HEK293 (cell line): ENCODE data around the gene MRPL28.

Experiments
- CTCF ChIA-PET: fragments of 350-600 bp; formaldehyde crosslinking; extraction: SDS; loops from one replicate; lab custom pipeline; 2021; ENCODE audit warnings: antibody characterized with exemption; lab: Yijun Ruan, JAX
- POLR2A ChIA-PET: fragments of 300-600 bp; formaldehyde crosslinking; extraction: SDS; loops from one replicate; lab custom pipeline; 2020; ENCODE audit warnings: antibody characterized with exemption, inconsistent platforms; lab: Yijun Ruan, JAX
- H3K27ac ChIP-seq: fragments of 200-500 bp; sonication (Bioruptor generic); 2 replicates; pipeline ENCODE4 v1.5.1; 2014; ENCODE audit warnings: low read depth, low read length, control low read depth, inconsistent platforms; ENCODE audit errors: extremely low read depth
- H3K36me3 ChIP-seq, 2 experiments: fragments of 200-500 bp in 1 of 2; sonication (Bioruptor generic) in 1 of 2; 1 replicate in 1 of 2; 2 replicates in 1 of 2; pipeline ENCODE4 v1.5.1; 2014 to 2017; ENCODE audit warnings: inconsistent platforms in 2 of 2, low read length in 2 of 2; ENCODE audit not compliant: control insufficient read depth in 2 of 2, insufficient read depth in 1 of 2
- H3K4me1 ChIP-seq: fragments of 200-500 bp; sonication (Bioruptor generic); 2 replicates; pipeline ENCODE4 v1.5.1; 2014; ENCODE audit warnings: mild to moderate bottlenecking, low read length, inconsistent platforms; ENCODE audit not compliant: control insufficient read depth, insufficient read depth
- H3K4me3 ChIP-seq: 2 replicates; pipeline ENCODE4 v1.5.1; 2011; ENCODE audit warnings: low read depth, mild to moderate bottlenecking, control low read depth, low read length, moderate library complexity
- H3K9me3 ChIP-seq: fragments of 200-500 bp; sonication (Bioruptor generic); 2 replicates; pipeline ENCODE4 v1.5.1; 2014; ENCODE audit warnings: low read depth, low read length, inconsistent platforms; ENCODE audit not compliant: control insufficient read depth, insufficient read depth
- GLI4 ChIP-seq: fragments of 450-650 bp; formaldehyde crosslinking; IDR thresholded peaks from 2 replicates; pipeline ENCODE4 v1.5.1; 2016; ENCODE audit warnings: missing biosample characterization, missing genetic modification characterization
- GLIS1 ChIP-seq: fragments of 450-650 bp; formaldehyde crosslinking; IDR thresholded peaks from 2 replicates; pipeline ENCODE4 v1.5.1; 2016; ENCODE audit warnings: missing biosample characterization, missing genetic modification characterization
- KLF1 ChIP-seq: fragments of 450-650 bp; formaldehyde crosslinking; IDR thresholded peaks from 2 replicates; pipeline ENCODE4 v1.5.1; 2016; ENCODE audit warnings: missing biosample characterization, missing genetic modification characterization
- PATZ1 ChIP-seq: fragments of 450-650 bp; formaldehyde crosslinking; IDR thresholded peaks from 2 replicates; pipeline ENCODE4 v1.5.1; 2016; ENCODE audit warnings: missing biosample characterization, missing genetic modification characterization
- PRDM1 ChIP-seq: fragments of 450-650 bp; formaldehyde crosslinking; IDR thresholded peaks from 2 replicates; pipeline ENCODE4; 2016; ENCODE audit warnings: missing biosample characterization, missing genetic modification characterization
- ZNF121 ChIP-seq: fragments of 450-650 bp; formaldehyde crosslinking; IDR thresholded peaks from 2 replicates; pipeline ENCODE4 v1.5.1; 2016; ENCODE audit warnings: missing biosample characterization, missing genetic modification characterization
- ZNF132 ChIP-seq: fragments of 450-650 bp; formaldehyde crosslinking; IDR thresholded peaks from 2 replicates; pipeline ENCODE4 v1.5.1; 2017; ENCODE audit warnings: missing biosample characterization, missing genetic modification characterization, borderline replicate concordance
- ZNF133 ChIP-seq: fragments of 450-650 bp; formaldehyde crosslinking; IDR thresholded peaks from 2 replicates; pipeline ENCODE4 v1.5.1; 2016; ENCODE audit warnings: missing biosample characterization, missing genetic modification characterization
- ZNF146 ChIP-seq: fragments of 450-650 bp; formaldehyde crosslinking; IDR thresholded peaks from 2 replicates; pipeline ENCODE4 v1.5.1; 2016; ENCODE audit warnings: missing biosample characterization, missing genetic modification characterization
- ZNF23 ChIP-seq: fragments of 450-650 bp; formaldehyde crosslinking; IDR thresholded peaks from 2 replicates; pipeline ENCODE4 v1.5.1; 2016; ENCODE audit warnings: missing biosample characterization, missing genetic modification characterization, borderline replicate concordance
- ZNF239 ChIP-seq: fragments of 450-650 bp; formaldehyde crosslinking; IDR thresholded peaks from 2 replicates; pipeline ENCODE4 v1.5.1; 2016; ENCODE audit warnings: missing biosample characterization, missing genetic modification characterization
- ZNF416 ChIP-seq: fragments of 450-650 bp; formaldehyde crosslinking; IDR thresholded peaks from 2 replicates; pipeline ENCODE4 v1.5.1; 2016; ENCODE audit warnings: missing biosample characterization, missing genetic modification characterization
- ZNF530 ChIP-seq: fragments of 450-650 bp; formaldehyde crosslinking; IDR thresholded peaks from 2 replicates; pipeline ENCODE4 v1.5.1; 2016; ENCODE audit warnings: low read depth, missing biosample characterization, missing genetic modification characterization
- ZNF580 ChIP-seq: fragments of 450-650 bp; formaldehyde crosslinking; IDR thresholded peaks from 2 replicates; pipeline ENCODE4 v1.5.1; 2016; ENCODE audit warnings: missing biosample characterization, missing genetic modification characterization
- ZNF596 ChIP-seq: fragments of 450-650 bp; IDR thresholded peaks from 2 replicates; pipeline ENCODE4 v1.5.0; 2018; ENCODE audit warnings: missing biosample characterization, mild to moderate bottlenecking, missing genetic modification characterization, moderate library complexity
- ZNF600 ChIP-seq: fragments of 450-650 bp; formaldehyde crosslinking; IDR thresholded peaks from 2 replicates; pipeline ENCODE4 v1.5.1; 2016; ENCODE audit warnings: missing biosample characterization, missing genetic modification characterization
- ZNF701 ChIP-seq: fragments of 450-650 bp; formaldehyde crosslinking; IDR thresholded peaks from 2 replicates; pipeline ENCODE4 v1.5.1; 2016; ENCODE audit warnings: missing biosample characterization, missing genetic modification characterization
- ZNF777 ChIP-seq: fragments of 450-650 bp; formaldehyde crosslinking; IDR thresholded peaks from 2 replicates; pipeline ENCODE4 v1.5.1; 2017; ENCODE audit warnings: missing biosample characterization, missing genetic modification characterization, borderline replicate concordance
- ZNF837 ChIP-seq: fragments of 450-650 bp; formaldehyde crosslinking; IDR thresholded peaks from 2 replicates; pipeline ENCODE4 v1.5.1; 2016; ENCODE audit warnings: missing biosample characterization, missing genetic modification characterization
- ZSCAN30 ChIP-seq: fragments of 450-650 bp; IDR thresholded peaks from 2 replicates; pipeline ENCODE4 v1.5.1; 2018; ENCODE audit warnings: missing biosample characterization, mild to moderate bottlenecking, missing genetic modification characterization, moderate library complexity
- TF ChIP-seq, protein P1 (sequence below): fragments of 450-650 bp; formaldehyde crosslinking; optimal IDR thresholded peaks from 2 replicates; pipeline ENCODE3; 2016; ENCODE audit warnings: missing biosample characterization, mild to moderate bottlenecking, missing genetic modification characterization
- TF ChIP-seq, protein P2 (sequence below): fragments of 450-650 bp; formaldehyde crosslinking; IDR thresholded peaks from 2 replicates; pipeline ENCODE4 v1.5.1; 2016; ENCODE audit warnings: missing biosample characterization, missing genetic modification characterization

Gene MRPL28

DNA sequence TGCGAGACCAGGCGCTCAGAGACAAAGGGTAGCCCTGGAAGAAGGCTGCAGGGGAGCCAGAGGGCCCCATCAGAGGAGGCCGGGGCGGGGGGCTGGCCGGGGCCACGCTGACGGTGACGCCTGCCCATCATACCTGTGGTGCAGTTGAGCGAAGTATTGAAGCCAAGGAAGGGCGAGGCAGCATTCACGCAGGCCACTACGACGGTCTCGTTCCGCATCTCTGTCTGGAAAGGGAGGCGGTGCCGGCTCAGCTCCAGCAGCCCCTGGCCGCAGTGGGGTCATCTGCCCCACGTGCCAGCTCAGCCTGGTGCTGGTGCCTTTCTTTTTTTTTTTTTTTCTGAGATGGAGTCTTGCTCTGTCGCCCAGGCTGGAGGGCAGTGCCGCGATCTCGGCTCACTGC lies 4.9 kb upstream of the MRPL28 start:
- ChIA-PET POLR2A (interaction anchor here (0.7 kb wide), 1 partner anchor 126 kb away, joined by 4 read pairs; no protein-coding TSS in a partner anchor), CTCF (interaction anchor here (0.7 to 1.0 kb wide), 2 partner anchors 278 to 303 kb away, joined by 3 to 6 read pairs; no protein-coding TSS in a partner anchor)

DNA sequence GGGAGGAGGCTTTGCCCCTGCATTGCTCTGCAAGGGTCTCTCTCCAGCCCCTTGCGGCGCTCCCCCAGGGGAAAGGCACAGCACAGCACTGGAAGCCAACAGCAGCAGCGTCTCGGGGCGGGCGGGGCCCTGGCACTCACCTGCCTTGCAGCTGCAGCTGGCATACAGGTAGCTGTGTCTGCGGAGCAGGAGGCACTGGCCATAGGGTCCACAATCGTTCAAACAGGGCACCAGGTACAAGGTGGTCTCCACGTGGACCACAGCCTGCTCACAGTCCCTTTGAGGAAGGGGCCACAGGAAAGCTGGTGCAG lies 4.2 kb upstream of the MRPL28 start:
- TF ChIP-seq, protein P1, sequence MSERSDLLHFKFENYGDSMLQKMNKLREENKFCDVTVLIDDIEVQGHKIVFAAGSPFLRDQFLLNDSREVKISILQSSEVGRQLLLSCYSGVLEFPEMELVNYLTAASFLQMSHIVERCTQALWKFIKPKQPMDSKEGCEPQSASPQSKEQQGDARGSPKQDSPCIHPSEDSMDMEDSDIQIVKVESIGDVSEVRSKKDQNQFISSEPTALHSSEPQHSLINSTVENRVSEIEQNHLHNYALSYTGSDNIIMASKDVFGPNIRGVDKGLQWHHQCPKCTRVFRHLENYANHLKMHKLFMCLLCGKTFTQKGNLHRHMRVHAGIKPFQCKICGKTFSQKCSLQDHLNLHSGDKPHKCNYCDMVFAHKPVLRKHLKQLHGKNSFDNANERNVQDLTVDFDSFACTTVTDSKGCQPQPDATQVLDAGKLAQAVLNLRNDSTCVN (tag by site-specific recombination): no peak
- no peak for TF ChIP-seq ZNF239 (tag by site-specific recombination)
- TF ChIP-seq ZNF23 (tag by site-specific recombination): no peak
- TF ChIP-seq PATZ1 (tag by site-specific recombination): no peak
- no peak for TF ChIP-seq ZNF121
- TF ChIP-seq ZNF580 (tag by site-specific recombination): no peak
- TF ChIP-seq ZNF133: no peak
- no peak for TF ChIP-seq GLIS1 (tag by site-specific recombination)
- no peak for TF ChIP-seq ZNF416
- TF ChIP-seq ZNF837 (tag by site-specific recombination): no peak
- Histone ChIP-seq H3K4me3 (no peak overlapping the region), H3K36me3 (peaks cover 0 to 60% of the 10 kb centered on the region in 2 experiments; a peak in 1 of 3 replicates), H3K9me3 (no peaks in the 10 kb centered on the region), H3K27ac (no peak overlapping the region), H3K4me1 (peaks cover 2% of the 10 kb centered on the region; the same call in 1 of the 2 replicates)
- ChIA-PET CTCF (interaction anchor here (1.0 kb wide), 1 partner anchor 278 kb away, joined by 6 read pairs; no protein-coding TSS in a partner anchor), POLR2A (no interaction called here)

More for the DNA sequence above, 4.9 kb upstream of the MRPL28 start:
- Histone ChIP-seq H3K9me3 (no peaks in the 10 kb centered on the region), H3K36me3 (peaks cover 0 to 60% of the 10 kb centered on the region in 2 experiments; a peak in 1 of 3 replicates), H3K27ac (no peak overlapping the region), H3K4me1 (no peaks in the 10 kb centered on the region), H3K4me3 (no peak overlapping the region)
- TF ChIP-seq KLF1 (tag by site-specific recombination) (no peak), ZSCAN30 (tag by site-specific recombination) (no peak), ZNF146 (tag by site-specific recombination) (no peak), ZNF132 (no peak), ZNF701 (tag by site-specific recombination) (no peak), ZNF600 (peak; percentile 45; the same call in 1 of the 2 replicates)

GRCh38 chr16:373848-374615 lies 3.7 kb upstream of the MRPL28 start:
- POLR2A ChIA-PET: interaction anchor here (1.7 kb wide), 1 partner anchor 21 kb away, joined by 5 read pairs; the partner anchor contains the start of gene AXIN1
- CTCF ChIA-PET: interaction anchor here (0.6 kb wide), 1 partner anchor 309 kb away, joined by 5 read pairs; no protein-coding TSS in a partner anchor

More at GRCh38 chr16:373848-374615, 3.7 kb upstream of the MRPL28 start:
- Histone ChIP-seq H3K9me3 (no peaks in the 10 kb centered on the region), H3K4me3 (no peak overlapping the region), H3K4me1 (peaks cover 3% of the 10 kb centered on the region; the same call in 1 of the 2 replicates), H3K27ac (no peak overlapping the region), H3K36me3 (peaks cover 0 to 65% of the 10 kb centered on the region in 2 experiments; a peak in 1 of 3 replicates)
- TF ChIP-seq, protein P2, sequence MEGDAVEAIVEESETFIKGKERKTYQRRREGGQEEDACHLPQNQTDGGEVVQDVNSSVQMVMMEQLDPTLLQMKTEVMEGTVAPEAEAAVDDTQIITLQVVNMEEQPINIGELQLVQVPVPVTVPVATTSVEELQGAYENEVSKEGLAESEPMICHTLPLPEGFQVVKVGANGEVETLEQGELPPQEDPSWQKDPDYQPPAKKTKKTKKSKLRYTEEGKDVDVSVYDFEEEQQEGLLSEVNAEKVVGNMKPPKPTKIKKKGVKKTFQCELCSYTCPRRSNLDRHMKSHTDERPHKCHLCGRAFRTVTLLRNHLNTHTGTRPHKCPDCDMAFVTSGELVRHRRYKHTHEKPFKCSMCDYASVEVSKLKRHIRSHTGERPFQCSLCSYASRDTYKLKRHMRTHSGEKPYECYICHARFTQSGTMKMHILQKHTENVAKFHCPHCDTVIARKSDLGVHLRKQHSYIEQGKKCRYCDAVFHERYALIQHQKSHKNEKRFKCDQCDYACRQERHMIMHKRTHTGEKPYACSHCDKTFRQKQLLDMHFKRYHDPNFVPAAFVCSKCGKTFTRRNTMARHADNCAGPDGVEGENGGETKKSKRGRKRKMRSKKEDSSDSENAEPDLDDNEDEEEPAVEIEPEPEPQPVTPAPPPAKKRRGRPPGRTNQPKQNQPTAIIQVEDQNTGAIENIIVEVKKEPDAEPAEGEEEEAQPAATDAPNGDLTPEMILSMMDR (tag by site-specific recombination): no peak
- TF ChIP-seq ZNF596 (tag by site-specific recombination) (no peak), ZNF777 (no peak), ZNF837 (tag by site-specific recombination) (no peak), PRDM1 (tag by site-specific recombination) (no peak), ZNF530 (tag by site-specific recombination) (no peak), GLI4 (tag by site-specific recombination) (no peak)
